Central memory CD4-positive, alpha-beta T cell (primary cell): ENCODE measurements around the gene RHOBTB3.

Source experiments
- DNase-seq: peaks from one replicate; pipeline ENCODE4 v3.0.0; 2022

The RHOBTB3 gene

DNA sequence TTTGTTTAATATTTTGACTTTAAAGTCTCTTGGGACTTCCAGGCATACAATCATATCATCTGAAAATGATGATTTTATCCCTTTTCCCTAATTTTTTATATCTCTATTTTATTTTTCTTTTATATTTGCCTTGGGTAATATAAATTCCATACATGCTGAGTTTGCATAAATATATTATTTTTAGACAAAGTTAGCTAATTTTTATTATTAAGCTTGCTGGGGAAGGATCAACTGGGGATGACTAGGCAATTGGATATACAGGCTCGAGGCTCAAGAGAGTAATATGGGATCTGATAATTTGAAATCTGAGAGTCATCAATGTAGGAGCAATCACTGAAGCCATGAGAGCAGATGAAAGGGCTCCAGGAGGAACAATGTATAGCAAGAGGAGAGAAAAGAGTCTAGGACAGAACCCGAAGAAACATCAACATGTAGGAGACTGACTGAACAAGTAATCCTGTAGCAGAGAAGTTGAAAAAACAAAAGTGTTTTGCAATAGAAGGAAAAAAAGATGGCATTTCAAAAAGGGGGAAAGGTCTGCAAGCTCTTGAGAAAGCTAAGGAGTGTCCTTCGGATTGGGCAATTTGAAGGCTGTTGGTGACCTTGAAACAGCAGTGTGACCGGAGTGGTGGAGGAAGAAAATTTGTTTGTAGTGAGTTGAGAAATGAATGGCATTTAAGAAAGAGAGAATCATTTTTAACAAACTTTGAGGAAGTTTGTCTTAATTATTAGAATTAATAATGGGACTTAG, 17.0 kb upstream of the RHOBTB3 start:
- DNase-seq, result no peak

- no peak for DNase-seq
These were observed 15.2 kb upstream of the RHOBTB3 start for GRCh38 chr5:95715799-95716461.

DNA sequence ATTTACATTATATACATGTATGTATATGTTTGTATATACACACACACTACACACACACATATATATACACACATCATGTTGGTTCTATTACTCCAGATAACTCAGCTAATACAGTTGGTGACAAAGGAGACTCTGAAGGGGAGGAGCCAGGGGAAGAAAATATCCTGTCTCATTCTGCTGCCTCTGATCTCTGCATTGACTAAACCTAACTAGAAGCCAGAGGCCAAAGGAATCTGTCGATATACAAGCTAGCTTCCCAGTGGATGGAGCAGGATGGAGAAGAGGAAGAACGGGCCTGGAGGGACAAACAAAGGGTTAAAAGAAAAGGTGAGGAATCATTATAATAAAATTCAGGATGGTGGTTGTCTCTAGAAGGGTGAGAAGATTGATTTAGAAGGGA, 13.7 kb upstream of the RHOBTB3 start:
- no peak for DNase-seq

GRCh38 chr5:95718203-95718602, 12.9 kb upstream of the RHOBTB3 start:
- peak; percentile 55 for DNase-seq

- DNase-seq, result no peak
These were observed 12.4 kb upstream of the RHOBTB3 start for GRCh38 chr5:95718738-95719137.

DNA sequence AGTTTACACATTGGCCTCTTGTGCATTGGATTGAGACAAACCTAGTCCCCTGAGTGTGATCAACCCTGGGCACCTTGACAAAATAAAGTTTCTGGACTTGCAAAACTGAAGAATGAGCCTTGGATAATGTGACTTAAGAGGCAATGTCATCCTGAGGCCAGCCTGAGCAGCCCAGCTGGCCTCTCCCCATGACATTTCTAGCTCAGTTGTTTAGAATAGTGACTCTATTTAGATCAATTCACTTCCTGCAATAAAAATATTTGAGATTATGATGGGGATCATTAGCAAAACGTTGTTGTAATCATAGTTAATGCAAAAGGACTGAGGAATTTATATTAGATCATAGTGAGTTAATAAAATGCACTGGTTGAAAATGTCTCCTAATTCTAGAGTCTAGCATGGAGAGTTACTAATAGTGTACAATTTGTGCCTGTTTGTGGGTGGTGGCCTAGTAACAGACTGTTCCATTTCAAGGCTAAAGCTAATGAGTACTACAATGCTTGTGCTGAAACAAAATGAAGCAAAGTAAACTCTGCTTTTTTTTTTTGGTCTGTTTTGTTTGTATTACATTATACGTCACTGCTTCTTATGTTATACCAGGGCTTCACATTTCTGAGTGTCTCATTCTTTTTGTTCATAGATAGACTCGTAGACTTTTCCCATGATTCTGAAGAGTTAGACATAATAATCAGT, 10.9 kb upstream of the RHOBTB3 start:
- no peak for DNase-seq

DNA sequence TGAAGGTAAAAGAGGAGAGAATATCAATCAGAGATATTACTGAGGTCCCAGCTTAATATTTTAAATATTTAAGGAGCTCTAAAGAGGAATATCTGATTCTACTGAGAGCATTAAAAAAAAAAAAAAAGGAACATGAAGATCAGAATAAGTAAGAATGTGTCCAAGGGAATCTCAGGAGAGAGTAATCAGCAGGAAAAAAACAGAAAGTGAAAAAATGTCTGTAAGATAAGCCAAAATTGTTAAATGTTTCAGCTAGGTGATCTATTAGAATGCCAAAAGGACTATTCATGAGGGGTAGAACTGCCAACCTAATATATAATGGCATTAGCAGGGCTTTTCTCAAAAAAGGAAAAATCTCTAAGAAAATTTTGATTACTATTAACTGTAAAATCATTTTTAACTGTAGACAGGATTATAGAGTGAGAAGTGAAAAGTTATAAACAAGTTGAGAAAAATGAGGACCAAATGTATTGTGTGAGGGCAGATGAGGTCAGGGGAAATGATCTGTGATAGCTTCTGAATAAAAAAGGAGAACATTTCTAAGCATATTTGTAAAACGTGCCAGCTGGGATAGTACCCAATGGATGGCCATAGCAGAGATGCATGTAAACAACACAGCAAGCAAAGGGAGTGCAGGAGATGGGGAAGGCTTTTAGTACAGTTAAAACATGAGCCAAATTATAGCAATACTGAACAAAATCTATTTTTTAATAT, 9.4 kb upstream of the RHOBTB3 start:
- no peak for DNase-seq

GRCh38 chr5:95723632-95724369, 7.3 kb upstream of the RHOBTB3 start:
- no peak for DNase-seq

GRCh38 chr5:95725071-95725820, 5.9 kb upstream of the RHOBTB3 start:
- no peak for DNase-seq

DNA sequence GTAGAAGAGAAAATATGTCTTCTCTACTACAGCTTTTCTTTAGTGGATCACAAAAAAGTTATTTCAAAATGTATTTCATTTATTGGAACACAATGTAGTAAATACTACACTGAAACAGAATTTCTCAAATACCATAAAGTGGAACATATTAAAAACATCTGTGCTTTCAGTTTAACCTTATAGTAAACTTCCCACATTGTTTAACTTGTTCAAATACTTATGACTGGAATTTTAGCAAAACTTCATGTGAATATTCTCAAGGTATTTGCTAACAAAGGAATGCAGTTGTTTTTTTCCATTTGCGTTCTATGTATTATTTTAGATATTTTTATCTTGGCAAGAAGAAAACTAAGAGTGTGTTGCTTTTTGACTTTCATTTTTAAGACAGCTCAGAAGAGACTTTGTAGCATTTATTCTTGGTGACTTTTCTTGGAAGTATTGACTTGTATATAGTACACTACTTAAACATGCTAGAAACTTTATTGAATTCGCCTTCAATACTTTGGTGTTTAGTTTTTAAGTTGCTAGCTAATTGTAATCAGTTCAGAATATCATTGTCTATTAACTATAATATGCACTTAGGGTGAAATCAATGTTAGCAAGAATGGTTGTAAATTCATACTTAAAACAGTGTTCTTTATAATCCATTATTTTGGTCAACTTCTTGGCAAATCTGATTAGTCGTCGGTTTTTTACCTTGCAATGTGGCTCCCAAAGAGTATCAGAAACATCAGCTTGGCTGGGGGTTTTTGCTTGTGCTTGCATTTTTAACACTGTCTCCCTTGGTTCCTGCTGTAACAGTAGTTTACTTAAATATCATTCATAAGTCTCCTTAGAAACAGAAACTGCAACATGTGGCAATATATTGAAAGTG, 5.0 kb upstream of the RHOBTB3 start:
- DNase-seq, result no peak

DNA sequence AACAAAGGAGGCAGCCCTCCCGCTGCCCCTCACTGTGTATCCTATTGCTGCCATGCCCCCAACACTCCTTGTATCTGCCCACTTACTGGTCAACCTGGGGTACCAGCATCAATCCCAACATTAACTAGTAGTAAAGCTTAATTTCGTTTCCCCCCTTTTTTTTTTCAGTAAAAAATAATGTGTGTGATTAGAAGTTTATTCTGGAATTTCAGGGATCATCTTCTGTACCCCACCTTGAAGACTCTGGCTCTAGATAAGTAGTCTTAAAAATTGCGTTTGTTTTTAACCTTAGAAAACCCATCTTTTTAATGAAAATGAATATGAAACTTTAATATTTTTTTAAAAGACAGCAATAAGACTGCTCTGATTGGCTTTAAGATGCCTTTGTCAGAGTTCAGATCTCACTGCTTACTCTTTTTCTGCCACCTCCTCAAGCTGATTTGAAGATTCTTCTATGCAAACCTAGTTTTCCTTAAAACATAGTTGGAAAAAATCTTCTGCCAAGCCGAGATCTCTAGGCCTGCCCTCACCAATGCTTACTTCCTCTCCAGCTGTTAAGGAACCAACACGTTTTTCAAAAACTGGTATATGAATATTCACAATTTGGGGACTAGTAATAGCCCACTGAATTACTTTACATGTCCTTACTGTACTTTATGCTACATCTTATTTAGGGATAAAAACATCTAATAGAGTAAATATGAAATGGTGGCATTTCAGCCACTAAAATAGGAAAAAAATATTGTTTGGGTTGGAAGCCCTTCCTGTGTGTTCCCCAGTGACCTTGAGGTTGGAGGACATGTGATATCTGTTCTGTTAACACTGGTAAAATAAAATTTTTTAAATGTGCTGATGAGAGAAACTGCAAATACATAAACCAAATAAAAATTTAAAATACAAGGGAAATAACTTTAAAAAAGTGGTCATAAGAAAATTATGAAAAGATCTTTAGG, 4.0 kb upstream of the RHOBTB3 start:
- no peak for DNase-seq

- DNase-seq, result no peak
These were observed 3.4 kb upstream of the RHOBTB3 start for GRCh38 chr5:95727764-95728191.

- DNase-seq, result no peak
These were observed 2.5 kb upstream of the RHOBTB3 start for GRCh38 chr5:95728494-95729114.

- no peak for DNase-seq
These were observed 1.8 kb upstream of the RHOBTB3 start for GRCh38 chr5:95729115-95730010.

DNA sequence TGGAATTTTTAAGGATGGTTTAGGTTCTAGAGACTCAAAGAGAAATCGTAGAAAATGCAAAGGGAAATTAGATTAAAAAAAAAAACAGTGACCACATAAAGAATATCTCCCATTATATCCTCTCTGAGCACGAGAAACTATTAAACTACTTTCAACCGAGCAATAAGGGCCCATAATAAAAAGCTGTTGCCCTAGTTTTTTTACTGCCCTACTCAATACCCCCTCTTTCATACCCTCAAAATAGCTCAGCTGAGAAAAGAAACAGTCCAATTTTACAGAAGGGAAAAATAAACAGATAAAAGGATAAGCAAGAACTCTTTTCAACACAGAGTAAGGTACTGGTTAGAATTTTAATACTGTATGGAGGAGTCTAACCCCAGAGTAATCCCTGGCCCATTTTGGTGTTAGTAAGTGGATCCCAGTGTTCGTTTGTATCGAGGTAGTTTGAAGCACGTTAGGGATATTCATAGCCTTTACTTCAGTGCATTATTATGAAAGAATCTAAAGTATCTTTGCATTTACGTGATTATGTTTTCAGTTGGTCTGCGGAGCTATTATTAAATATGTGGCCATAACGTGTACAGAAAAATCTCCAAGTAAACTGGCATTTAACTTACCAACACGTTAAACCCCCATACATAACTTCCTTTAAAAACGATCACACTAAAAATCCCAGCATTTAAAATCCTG, 980 bp upstream of the RHOBTB3 start:
- no peak for DNase-seq

- DNase-seq, result peak; percentile 26
These were observed 727 bp downstream of the RHOBTB3 start for GRCh38 chr5:95731571-95732554.
